SK-N-SH (cell line): ENCODE data around the gene SMIM36. TPM values are rescaled to one million over a fixed set of nuclear protein-coding genes. Genes with fewer than 3 reads are reported as not detected.
A peak's percentile ranks its signal among the peaks of the same experiment; 100 is the strongest.

Experiments
- CTCF ChIA-PET: fragments of 300-600, 350-600 bp; formaldehyde crosslinking; extraction: SDS; loops from one replicate; lab custom pipeline; 2021; lab: Yijun Ruan, JAX
- POLR2A ChIA-PET: fragments of 350-600 bp; sonication (Branson Sonifier 250); formaldehyde crosslinking; extraction: SDS; loops from one replicate; lab custom pipeline; 2020; ENCODE audit warnings: antibody characterized with exemption, inconsistent platforms; lab: Yijun Ruan, JAX
- DNase-seq: peaks from one replicate; pipeline ENCODE4 v3.0.0; 2012
- H2AFZ ChIP-seq: fragments of 200-600 bp; sonication (generic); 2 replicates; pipeline ENCODE4 v1.8.1; 2016; ENCODE audit warnings: antibody characterized with exemption, mild to moderate bottlenecking, low read depth
- H3F3A ChIP-seq: fragments of 200-600 bp; sonication (generic); replicated peaks from 2 replicates; pipeline ENCODE3; 2016; ENCODE audit warnings: antibody characterized with exemption, mild to moderate bottlenecking; ENCODE audit not compliant: insufficient read depth
- H3K27ac ChIP-seq, 2 experiments: fragments of 200-500 bp in 1 of 2; fragments of 200-600 bp in 1 of 2; sonication (Bioruptor generic) in 1 of 2; sonication (generic), shearing (Covaris generic) in 1 of 2; 2 replicates each; pipeline versions ENCODE4 v1.5.1 to v1.6.1; 2014 to 2016; ENCODE audit warnings: low read depth in 2 of 2, inconsistent platforms in 1 of 2, low read length in 1 of 2, mild to moderate bottlenecking in 1 of 2, mixed read lengths in 1 of 2
- H3K27me3 ChIP-seq: fragments of 200-600 bp; sonication (generic), shearing (Covaris generic); 2 replicates; pipeline ENCODE4 v1.6.1; 2016; ENCODE audit warnings: mixed run types; ENCODE audit not compliant: insufficient read depth
- H3K36me3 ChIP-seq, 2 experiments: fragments of 200-500 bp in 1 of 2; fragments of 200-600 bp in 1 of 2; sonication (Bioruptor generic) in 1 of 2; sonication (generic) in 1 of 2; replicated peaks in 1 of 2; 2 replicates each; pipeline versions ENCODE3 to v1.5.1; 2014 to 2016; ENCODE audit warnings: low read length in 1 of 2, mild to moderate bottlenecking in 1 of 2; ENCODE audit not compliant: insufficient read depth in 2 of 2, control insufficient read depth in 1 of 2
- H3K4me1 ChIP-seq, 2 experiments: fragments of 200-500 bp in 1 of 2; fragments of 200-600 bp in 1 of 2; sonication (Bioruptor generic) in 1 of 2; sonication (generic), shearing (Covaris generic) in 1 of 2; 2 replicates each; pipeline versions ENCODE4 v1.5.1 to v1.6.1; 2014 to 2016; ENCODE audit warnings: low read depth in 1 of 2, low read length in 1 of 2, mixed run types in 1 of 2; ENCODE audit not compliant: insufficient read depth in 2 of 2, control insufficient read depth in 1 of 2
- H3K4me2 ChIP-seq: fragments of 200-600 bp; sonication (generic), shearing (Covaris generic); 2 replicates; pipeline ENCODE4 v1.6.1; 2017; ENCODE audit warnings: mixed run types
- H3K4me3 ChIP-seq, 2 experiments: fragments of 200-500 bp in 1 of 2; fragments of 200-600 bp in 1 of 2; sonication (Bioruptor generic) in 1 of 2; sonication (generic), shearing (Covaris generic) in 1 of 2; 2 replicates each; pipeline versions ENCODE4 v1.5.1 to v1.8.1; 2014 to 2016; ENCODE audit warnings: low read depth in 2 of 2, inconsistent platforms in 1 of 2, low read length in 1 of 2, mild to moderate bottlenecking in 1 of 2, mixed read lengths in 1 of 2, moderate library complexity in 1 of 2
- H3K79me2 ChIP-seq: fragments of 200-600 bp; sonication (generic); 2 replicates; pipeline ENCODE4 v1.8.1; 2017; ENCODE audit warnings: mild to moderate bottlenecking; ENCODE audit not compliant: insufficient read depth
- H3K9ac ChIP-seq: fragments of 200-600 bp; sonication (generic); 2 replicates; pipeline ENCODE4 v1.6.1; 2017; ENCODE audit warnings: mixed run types
- H3K9me2 ChIP-seq: fragments of 200-600 bp; sonication (generic); 2 replicates; pipeline ENCODE4 v1.6.1; 2017; ENCODE audit warnings: mixed run types
- H3K9me3 ChIP-seq: fragments of 200-600 bp; sonication (generic); 2 replicates; pipeline ENCODE4 v1.6.1; 2017; ENCODE audit warnings: mixed run types, mild to moderate bottlenecking, moderate library complexity
- H4K20me1 ChIP-seq: fragments of 200-600 bp; sonication (generic); 2 replicates; pipeline ENCODE4 v1.6.1; 2017; ENCODE audit warnings: mild to moderate bottlenecking, mixed run types; ENCODE audit not compliant: insufficient read depth
- CHD2 ChIP-seq: fragments of 150-350 bp; IDR thresholded peaks from 2 replicates; pipeline ENCODE4 v1.6.1; 2018; ENCODE audit warnings: low read length; ENCODE audit not compliant: partially characterized antibody
- ELF1 ChIP-seq: IDR thresholded peaks from 2 replicates; pipeline ENCODE4 v1.4.0; 2012
- EP300 ChIP-seq, 2 experiments: IDR thresholded peaks; 2 replicates each; pipeline versions ENCODE4 v1.4.0 to v1.6.1; 2012; ENCODE audit warnings: borderline replicate concordance in 1 of 2, low read depth in 1 of 2, low read length in 1 of 2
- FOXM1 ChIP-seq: IDR thresholded peaks from 2 replicates; pipeline ENCODE4 v1.4.0; 2012; ENCODE audit warnings: low read depth, mild to moderate bottlenecking
- GATA2 ChIP-seq: sonication (generic); formaldehyde crosslinking; IDR thresholded peaks from 2 replicates; pipeline ENCODE4 v1.5.0; 2020; ENCODE audit warnings: mild to moderate bottlenecking, missing genetic modification reagents
- JUND ChIP-seq: IDR thresholded peaks from 2 replicates; pipeline ENCODE4 v1.4.0; 2012
- MEF2A ChIP-seq: IDR thresholded peaks from 2 replicates; pipeline ENCODE4 v1.4.0; 2012; ENCODE audit warnings: low read depth, borderline replicate concordance
- MXI1 ChIP-seq: IDR thresholded peaks from 2 replicates; pipeline ENCODE4 v1.6.1; 2012; ENCODE audit warnings: mild to moderate bottlenecking, low read depth, low read length, improper control_type of control experiment
- NFIC ChIP-seq: IDR thresholded peaks from 2 replicates; pipeline ENCODE4 v1.4.0; 2012; ENCODE audit warnings: borderline replicate concordance
- NRF1 ChIP-seq: IDR thresholded peaks from 2 replicates; pipeline ENCODE4 v1.6.1; 2012; ENCODE audit warnings: low read depth, mild to moderate bottlenecking, low read length
- RCOR1 ChIP-seq: fragments of 150-350 bp; IDR thresholded peaks from 2 replicates; pipeline ENCODE4 v1.6.1; 2017; ENCODE audit warnings: antibody characterized with exemption, low read length
- RFX5 ChIP-seq: IDR thresholded peaks from 2 replicates; pipeline ENCODE4 v1.6.1; 2012; ENCODE audit warnings: mild to moderate bottlenecking, improper control_type of control experiment, low read length
- SMC3 ChIP-seq: IDR thresholded peaks from 2 replicates; pipeline ENCODE4 v1.6.1; 2012; ENCODE audit warnings: low read depth, low read length, improper control_type of control experiment
- WGBS: methylation state at CpG from one replicate; pipeline ENCODE4 v1.1.6; 2017; ENCODE audit warnings: low lambda C conversion rate; 5-methylcytosine and 5-hydroxymethylcytosine counted together
- polyA plus RNA-seq, 3 experiments: library from polyadenylated mRNA; depleted of rRNA; stranded (reverse); fragments of >200 nt; gene quantifications; 2 replicates each; pipeline ENCODE4 v1.2.3, GENCODE V29; 2012
- TF ChIP-seq, protein P1 (sequence below): IDR thresholded peaks from 2 replicates; pipeline ENCODE4 v1.6.1; 2012; ENCODE audit warnings: mild to moderate bottlenecking, low read depth, low read length, moderate library complexity
- TF ChIP-seq, protein P2 (sequence below): fragments of 200-600 bp; sonication (generic); IDR thresholded peaks from 2 replicates; pipeline ENCODE4 v1.6.1; 2017; ENCODE audit warnings: antibody characterized with exemption, mild to moderate bottlenecking, moderate library complexity
- TF ChIP-seq, protein P3 (sequence below): IDR thresholded peaks from 2 replicates; pipeline ENCODE4 v1.4.0; 2012; ENCODE audit warnings: low read depth, borderline replicate concordance

SMIM36 gene
- polyA plus RNA-seq, 1 of the 3 experiments (the other 2 are of a cell fraction), result not detected

DNA sequence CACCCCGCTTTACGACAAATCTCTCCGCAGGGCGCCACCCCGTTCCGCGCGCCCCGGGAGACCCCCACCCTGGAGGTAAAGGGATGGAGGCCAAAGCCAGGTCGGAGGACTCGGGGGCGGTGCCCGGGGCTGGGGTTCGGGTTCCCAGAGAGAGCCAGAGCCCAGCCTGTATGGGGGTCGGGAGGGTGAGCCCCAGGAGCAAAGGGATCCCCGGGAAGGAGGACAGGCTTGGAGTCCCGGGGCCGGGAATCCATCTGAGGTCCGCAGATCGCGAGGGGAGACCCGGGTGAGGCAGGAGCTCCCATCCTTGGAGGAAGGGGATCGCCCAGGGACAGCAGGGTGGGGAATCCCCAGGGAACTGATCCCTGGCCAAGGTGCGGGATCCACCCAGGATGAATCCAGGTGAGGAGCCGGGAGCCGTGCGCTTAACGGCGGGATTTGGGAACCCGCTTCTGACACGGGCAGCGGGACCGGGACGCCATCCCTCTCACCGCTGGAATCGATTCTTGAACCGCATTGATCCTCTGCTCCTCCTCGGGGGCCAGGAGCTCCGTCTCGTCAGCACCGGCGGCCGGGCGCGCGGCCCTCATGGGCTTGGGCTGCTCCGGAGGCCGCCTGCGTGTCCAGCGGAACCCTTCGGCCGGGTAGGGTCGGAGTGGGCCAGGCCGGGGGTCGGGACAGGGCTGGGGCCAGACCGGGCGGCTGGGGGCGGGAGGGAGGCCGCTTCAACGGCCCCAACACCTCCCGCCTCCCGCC, 89.9 kb downstream of the SMIM36 start, which contains the start of gene MMD:
Gene MMD (minus strand): TSS at position 657 of the 756 bp plus-strand sequence. CDS start 140 bp downstream, at position 517.
- Histone ChIP-seq H3F3A (no peaks in the 10 kb centered on the region), H3K79me2 (peaks cover 35% of the 10 kb centered on the region; the same call in 1 of the 2 replicates), H3K36me3 (no peaks in the 10 kb centered on the region), H2AFZ (peak within 1 kb of the TSS; percentile 97), H3K4me1 (peaks cover 6 to 8% of the 10 kb centered on the region in 2 experiments; a peak in 3 of 4 replicates), H3K4me2 (peak within 1 kb of the TSS; percentile 100), H3K27ac (peak within 1 kb of the TSS; percentile 47 to 90), H3K9ac (peak within 1 kb of the TSS; percentile 83), H4K20me1 (no peaks in the 10 kb centered on the region), H3K9me3 (no peaks in the 10 kb centered on the region), H3K27me3 (peaks cover 17% of the 10 kb centered on the region; the same call in 1 of the 2 replicates), H3K9me2 (no peaks in the 10 kb centered on the region), H3K4me3 (peak within 1 kb of the TSS; percentile 90 to 96)
- TF ChIP-seq EP300 (IDR thresholded peaks at IDR 0.05; ENCODE audit: borderline replicate concordance in 1 of 2, low read depth in 1 of 2, low read length in 1 of 2) (no peak), MXI1 (0 out of 2 replicates have a peak, but pooled peaks have one; percentile 42), CHD2 (peak; percentile 4)
- ChIA-PET CTCF (interaction anchor here (0.7 to 2.0 kb wide), 12 partner anchors 11 to 352 kb away, joined by 3 to 13 read pairs (median 4); partner anchors contain the start of gene SMIM36), POLR2A (interaction anchor here (0.7 to 1.5 kb wide), 5 partner anchors 10 to 93 kb away, joined by 3 to 8 read pairs (median 6); no protein-coding TSS in a partner anchor)
- DNase-seq, result peak; percentile 86
- 1% methylated on average over 43 of the region's 62 CpGs for WGBS

DNA sequence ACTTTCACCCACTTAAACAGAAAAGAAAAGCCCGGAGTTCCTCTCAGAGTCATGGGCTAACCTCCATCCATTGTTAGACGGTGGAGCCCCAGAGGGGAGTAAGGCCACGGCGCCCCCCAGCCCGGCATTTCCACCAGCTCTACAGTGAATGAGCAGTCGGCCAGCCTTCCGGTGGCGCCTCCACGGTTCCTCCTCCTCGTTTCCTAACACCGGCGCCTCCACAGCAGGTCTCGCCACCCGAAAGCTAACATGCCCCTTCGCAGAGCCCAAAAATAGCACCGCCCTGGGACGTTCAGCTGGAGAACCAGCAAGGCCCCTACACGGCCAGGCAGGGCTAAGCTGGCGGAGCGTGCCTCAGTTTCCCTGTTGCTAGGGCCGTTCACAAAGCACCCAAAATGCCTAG, 90.5 kb downstream of the SMIM36 start:
- H4K20me1 ChIP-seq, result no peaks in the 10 kb centered on the region
- peak overlapping the region; percentile 90 to 96 for H3K4me3 ChIP-seq
- TF ChIP-seq NFIC (no peak), MEF2A (no peak), RCOR1 (no peak), RFX5 (no peak), JUND (no peak), EP300 (IDR thresholded peaks at IDR 0.05; ENCODE audit: borderline replicate concordance in 1 of 2, low read depth in 1 of 2, low read length in 1 of 2) (no peak), SMC3 (0 out of 2 replicates have a peak, but pooled peaks have one; percentile 2), MXI1 (no peak; the same call in 1 of the 2 replicates), GATA2 (CRISPR knock-in tag) (no peak), ELF1 (no peak), FOXM1 (no peak), NRF1 (no peak)
- TF ChIP-seq, protein P1, sequence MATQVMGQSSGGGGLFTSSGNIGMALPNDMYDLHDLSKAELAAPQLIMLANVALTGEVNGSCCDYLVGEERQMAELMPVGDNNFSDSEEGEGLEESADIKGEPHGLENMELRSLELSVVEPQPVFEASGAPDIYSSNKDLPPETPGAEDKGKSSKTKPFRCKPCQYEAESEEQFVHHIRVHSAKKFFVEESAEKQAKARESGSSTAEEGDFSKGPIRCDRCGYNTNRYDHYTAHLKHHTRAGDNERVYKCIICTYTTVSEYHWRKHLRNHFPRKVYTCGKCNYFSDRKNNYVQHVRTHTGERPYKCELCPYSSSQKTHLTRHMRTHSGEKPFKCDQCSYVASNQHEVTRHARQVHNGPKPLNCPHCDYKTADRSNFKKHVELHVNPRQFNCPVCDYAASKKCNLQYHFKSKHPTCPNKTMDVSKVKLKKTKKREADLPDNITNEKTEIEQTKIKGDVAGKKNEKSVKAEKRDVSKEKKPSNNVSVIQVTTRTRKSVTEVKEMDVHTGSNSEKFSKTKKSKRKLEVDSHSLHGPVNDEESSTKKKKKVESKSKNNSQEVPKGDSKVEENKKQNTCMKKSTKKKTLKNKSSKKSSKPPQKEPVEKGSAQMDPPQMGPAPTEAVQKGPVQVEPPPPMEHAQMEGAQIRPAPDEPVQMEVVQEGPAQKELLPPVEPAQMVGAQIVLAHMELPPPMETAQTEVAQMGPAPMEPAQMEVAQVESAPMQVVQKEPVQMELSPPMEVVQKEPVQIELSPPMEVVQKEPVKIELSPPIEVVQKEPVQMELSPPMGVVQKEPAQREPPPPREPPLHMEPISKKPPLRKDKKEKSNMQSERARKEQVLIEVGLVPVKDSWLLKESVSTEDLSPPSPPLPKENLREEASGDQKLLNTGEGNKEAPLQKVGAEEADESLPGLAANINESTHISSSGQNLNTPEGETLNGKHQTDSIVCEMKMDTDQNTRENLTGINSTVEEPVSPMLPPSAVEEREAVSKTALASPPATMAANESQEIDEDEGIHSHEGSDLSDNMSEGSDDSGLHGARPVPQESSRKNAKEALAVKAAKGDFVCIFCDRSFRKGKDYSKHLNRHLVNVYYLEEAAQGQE, result no peak
- TF ChIP-seq, protein P2, sequence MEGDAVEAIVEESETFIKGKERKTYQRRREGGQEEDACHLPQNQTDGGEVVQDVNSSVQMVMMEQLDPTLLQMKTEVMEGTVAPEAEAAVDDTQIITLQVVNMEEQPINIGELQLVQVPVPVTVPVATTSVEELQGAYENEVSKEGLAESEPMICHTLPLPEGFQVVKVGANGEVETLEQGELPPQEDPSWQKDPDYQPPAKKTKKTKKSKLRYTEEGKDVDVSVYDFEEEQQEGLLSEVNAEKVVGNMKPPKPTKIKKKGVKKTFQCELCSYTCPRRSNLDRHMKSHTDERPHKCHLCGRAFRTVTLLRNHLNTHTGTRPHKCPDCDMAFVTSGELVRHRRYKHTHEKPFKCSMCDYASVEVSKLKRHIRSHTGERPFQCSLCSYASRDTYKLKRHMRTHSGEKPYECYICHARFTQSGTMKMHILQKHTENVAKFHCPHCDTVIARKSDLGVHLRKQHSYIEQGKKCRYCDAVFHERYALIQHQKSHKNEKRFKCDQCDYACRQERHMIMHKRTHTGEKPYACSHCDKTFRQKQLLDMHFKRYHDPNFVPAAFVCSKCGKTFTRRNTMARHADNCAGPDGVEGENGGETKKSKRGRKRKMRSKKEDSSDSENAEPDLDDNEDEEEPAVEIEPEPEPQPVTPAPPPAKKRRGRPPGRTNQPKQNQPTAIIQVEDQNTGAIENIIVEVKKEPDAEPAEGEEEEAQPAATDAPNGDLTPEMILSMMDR, result 0 out of 2 replicates have a peak, but pooled peaks have one; percentile 6
- TF ChIP-seq, protein P3, sequence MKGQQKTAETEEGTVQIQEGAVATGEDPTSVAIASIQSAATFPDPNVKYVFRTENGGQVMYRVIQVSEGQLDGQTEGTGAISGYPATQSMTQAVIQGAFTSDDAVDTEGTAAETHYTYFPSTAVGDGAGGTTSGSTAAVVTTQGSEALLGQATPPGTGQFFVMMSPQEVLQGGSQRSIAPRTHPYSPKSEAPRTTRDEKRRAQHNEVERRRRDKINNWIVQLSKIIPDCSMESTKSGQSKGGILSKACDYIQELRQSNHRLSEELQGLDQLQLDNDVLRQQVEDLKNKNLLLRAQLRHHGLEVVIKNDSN, result no peak
- TF ChIP-seq, all 33 proteins: peak for 2
- ChIA-PET CTCF (interaction anchor here (0.6 to 2.1 kb wide), 12 partner anchors 8 to 373 kb away, joined by 3 to 13 read pairs (median 3); partner anchors contain the start of gene SMIM36), POLR2A (interaction anchor here (1.2 to 1.5 kb wide), 3 partner anchors 9 to 93 kb away, joined by 4 to 8 read pairs (median 7); no protein-coding TSS in a partner anchor)
- H3K4me2 ChIP-seq, result peak overlapping the region; percentile 100
- peaks cover 35% of the 10 kb centered on the region; the same call in 1 of the 2 replicates for H3K79me2 ChIP-seq
- DNase-seq, result peak; percentile 65
- 1% methylated on average over 21 of the region's 21 CpGs for WGBS
- H3K27me3 ChIP-seq, result peaks cover 17% of the 10 kb centered on the region; the same call in 1 of the 2 replicates
- no peaks in the 10 kb centered on the region for H3F3A ChIP-seq
- H3K4me1 ChIP-seq, result peaks cover 6 to 8% of the 10 kb centered on the region in 2 experiments; a peak in 3 of 4 replicates
- H2AFZ ChIP-seq, result peak overlapping the region; percentile 97
- peak overlapping the region; percentile 47 to 90; a peak in 3 of 4 replicates for H3K27ac ChIP-seq
- no peaks in the 10 kb centered on the region for H3K9me2 ChIP-seq
- no peaks in the 10 kb centered on the region for H3K9me3 ChIP-seq
- no peaks in the 10 kb centered on the region for H3K36me3 ChIP-seq
- peak overlapping the region; percentile 83 for H3K9ac ChIP-seq
